Keratinocyte (primary cell): Measurements from ENCODE around the gene ZNF362.

Source experiments
- CTCF ChIP-seq, 3 experiments: IDR thresholded peaks in 1 of 3; conservative IDR thresholded peaks in 1 of 3; optimal IDR thresholded peaks in 1 of 3; 2 replicates in 2 of 3; 3 replicates in 1 of 3; pipeline versions ENCODE3 to v1.5.1; 2011; ENCODE audit warnings: low read length in 3 of 3, mild to moderate bottlenecking in 3 of 3, moderate library complexity in 2 of 3, control low read depth in 1 of 3, inconsistent platforms in 1 of 3; ENCODE audit not compliant: insufficient read depth in 2 of 3; ENCODE audit errors: extremely low read depth in 1 of 3
- EZH2 ChIP-seq: IDR thresholded peaks from one replicate; pipeline ENCODE4 v1.6.1; 2012; ENCODE audit warnings: inconsistent platforms, mild to moderate bottlenecking, low read length, moderate library complexity

- no peak for TF ChIP-seq CTCF (optimal IDR thresholded peaks at IDR 0.05 in 1 of 3, IDR thresholded peaks at IDR 0.05 in 1 of 3, conservative IDR thresholded peaks at IDR 0.05 in 1 of 3; ENCODE audit: extremely low read depth in 1 of 3, insufficient read depth in 2 of 3, low read length in 3 of 3)
- TF ChIP-seq EZH2: no peak
These were observed 18.2 kb downstream of the ZNF362 start for GRCh38 chr1:33274446-33274845.
